Thymus (tissue), 11 donors: ENCODE measurements around the gene SMPD2. TPM values are rescaled to one million over a fixed set of nuclear protein-coding genes. Genes with fewer than 3 reads are reported as not detected.

ENCODE experiments used
- DNase-seq, 9 donors: peaks; one replicate each; pipeline ENCODE4 v3.0.0-alpha.2; 2013; ENCODE audit warnings: low spot score in 9 of 9, low read depth in 6 of 9, missing footprints in 1 of 9
- H3K27ac ChIP-seq, 2 donors: one replicate each; pipeline ENCODE4 v1.5.1; 2013; ENCODE audit warnings: control low read depth in 1 of 2, low read depth in 1 of 2, low read length in 1 of 2, mild to moderate bottlenecking in 1 of 2, moderate library complexity in 1 of 2
- H3K27me3 ChIP-seq, 2 donors: one replicate each; pipeline ENCODE4 v1.5.1; 2013; ENCODE audit warnings: low read length in 1 of 2; ENCODE audit not compliant: control insufficient read depth in 2 of 2, insufficient read depth in 1 of 2
- H3K36me3 ChIP-seq, 2 donors: one replicate each; pipeline ENCODE4 v1.5.1; 2013; ENCODE audit warnings: low read length in 1 of 2, mild to moderate bottlenecking in 1 of 2, moderate library complexity in 1 of 2; ENCODE audit not compliant: control insufficient read depth in 2 of 2, insufficient read depth in 2 of 2
- H3K4me1 ChIP-seq, 2 donors: one replicate each; pipeline ENCODE4 v1.5.1; 2013; ENCODE audit warnings: low read length in 2 of 2; ENCODE audit not compliant: control insufficient read depth in 2 of 2, insufficient read depth in 2 of 2
- H3K4me3 ChIP-seq, 2 donors: one replicate each; pipeline ENCODE4 v1.5.1; 2013; ENCODE audit warnings: low read length in 2 of 2, control low read depth in 1 of 2, mild to moderate bottlenecking in 1 of 2
- H3K9me3 ChIP-seq, 2 donors: one replicate each; pipeline ENCODE4 v1.5.1; 2013; ENCODE audit warnings: low read length in 1 of 2, mild to moderate bottlenecking in 1 of 2; ENCODE audit not compliant: control insufficient read depth in 2 of 2, insufficient read depth in 1 of 2
- WGBS: extraction: QIAGEN DNeasy Blood & Tissue Kit; methylation state at CpG from one replicate; pipeline ENCODE4 v1.1.7; 2013; 5-methylcytosine and 5-hydroxymethylcytosine counted together
- polyA plus RNA-seq: library from polyadenylated mRNA; stranded (reverse); fragments of 200-250 nt; gene quantifications from one replicate; pipeline ENCODE4 v1.2.3, GENCODE V29; 2013
- total RNA-seq: library from RNA; stranded (reverse); fragments of 120-200 nt; gene quantifications from one replicate; pipeline ENCODE4 v1.2.4, GENCODE V29; 2013
- donor health status: healthy.

Gene SMPD2
- total and polyA plus RNA-seq, 2 donors: 14.6 to 18.8 TPM

- no peak for DNase-seq
These were observed 43.2 kb downstream of the SMPD2 start for GRCh38 chr6:109483735-109484057.

GRCh38 chr6:109484122-109484521 lies 43.6 kb downstream of the SMPD2 start:
- Histone ChIP-seq H3K9me3 (no peaks in the 10 kb centered on the region), H3K4me1 (peaks cover 23 to 30% of the 10 kb centered on the region in 2 donors), H3K27me3 (no peaks in the 10 kb centered on the region), H3K36me3 (peaks cover 0 to 19% of the 10 kb centered on the region in 2 donors), H3K4me3 (peak overlapping the region in 1 of 2 donors; percentile 89), H3K27ac (no peak overlapping the region)
- no peak for DNase-seq
- WGBS: 92% methylated on average over 3 of the region's 3 CpGs

More at GRCh38 chr6:109483735-109484057, 43.2 kb downstream of the SMPD2 start:
- no peaks in the 10 kb centered on the region for H3K27me3 ChIP-seq
- peaks cover 23 to 31% of the 10 kb centered on the region in 2 donors for H3K4me1 ChIP-seq
- H3K36me3 ChIP-seq: peaks cover 0 to 19% of the 10 kb centered on the region in 2 donors
- H3K27ac ChIP-seq: no peak overlapping the region
- peak overlapping the region; percentile 42 to 89 for H3K4me3 ChIP-seq
- WGBS: 12% methylated on average over 6 of the region's 6 CpGs
- H3K9me3 ChIP-seq: no peaks in the 10 kb centered on the region

- Histone ChIP-seq H3K4me1 (peaks cover 16 to 20% of the 10 kb centered on the region in 2 donors), H3K27me3 (no peaks in the 10 kb centered on the region), H3K4me3 (no peak overlapping the region), H3K9me3 (no peaks in the 10 kb centered on the region), H3K36me3 (peaks cover 0 to 13% of the 10 kb centered on the region in 2 donors), H3K27ac (no peak overlapping the region)
- 98% methylated on average over 3 of the region's 3 CpGs for WGBS
- no peak for DNase-seq
These were observed 44.9 kb downstream of the SMPD2 start for GRCh38 chr6:109485266-109485935.

DNA sequence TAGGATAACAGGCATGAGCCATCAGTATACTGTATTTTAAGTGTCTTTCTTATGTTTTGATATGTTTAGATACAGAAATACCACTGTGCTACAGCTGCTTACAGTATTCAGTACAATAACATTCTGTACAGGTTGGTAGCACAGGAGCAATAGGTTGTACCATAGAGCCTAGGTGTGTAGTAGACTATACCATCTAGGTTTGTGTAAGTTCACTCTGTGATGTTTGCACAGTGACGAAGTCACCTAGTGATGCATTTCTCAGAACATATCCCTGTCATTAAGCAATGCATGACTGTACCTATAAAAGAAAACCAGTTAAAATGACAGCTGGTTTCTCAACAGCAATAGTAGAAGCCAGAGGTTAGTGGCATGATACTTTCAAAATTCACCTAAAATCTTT lies 45.5 kb downstream of the SMPD2 start:
- Histone ChIP-seq H3K4me3 (no peak overlapping the region), H3K36me3 (peaks cover 0 to 8% of the 10 kb centered on the region in 2 donors), H3K9me3 (no peaks in the 10 kb centered on the region), H3K4me1 (peaks cover 12 to 20% of the 10 kb centered on the region in 2 donors), H3K27me3 (no peaks in the 10 kb centered on the region), H3K27ac (no peak overlapping the region)
- 99% methylated on average over 1 of the region's 1 CpG for WGBS
- no peak for DNase-seq

- no peak for DNase-seq
- no peak overlapping the region for H3K27ac ChIP-seq
- H3K9me3 ChIP-seq: no peaks in the 10 kb centered on the region
- H3K4me3 ChIP-seq: no peak overlapping the region
- no peaks in the 10 kb centered on the region for H3K36me3 ChIP-seq
- no peaks in the 10 kb centered on the region for H3K27me3 ChIP-seq
- H3K4me1 ChIP-seq: peaks cover 8 to 16% of the 10 kb centered on the region in 2 donors
These were observed 47.5 kb downstream of the SMPD2 start for GRCh38 chr6:109488001-109488400.

- no peaks in the 10 kb centered on the region for H3K36me3 ChIP-seq
- H3K27me3 ChIP-seq: no peaks in the 10 kb centered on the region
- no peak overlapping the region for H3K27ac ChIP-seq
- peak in 1 of 9 donors; percentile 24 for DNase-seq
- H3K4me3 ChIP-seq: no peak overlapping the region
- 77% methylated on average over 2 of the region's 2 CpGs for WGBS
- H3K9me3 ChIP-seq: no peaks in the 10 kb centered on the region
- H3K4me1 ChIP-seq: peaks cover 8 to 16% of the 10 kb centered on the region in 2 donors
These were observed 50.2 kb downstream of the SMPD2 start for GRCh38 chr6:109490713-109491112.

GRCh38 chr6:109491207-109491938 lies 50.8 kb downstream of the SMPD2 start:
- H3K27me3 ChIP-seq: no peaks in the 10 kb centered on the region
- H3K36me3 ChIP-seq: no peaks in the 10 kb centered on the region
- H3K27ac ChIP-seq: peak overlapping the region in 1 of 2 donors; percentile 53
- peaks cover 8 to 16% of the 10 kb centered on the region in 2 donors for H3K4me1 ChIP-seq
- no peaks in the 10 kb centered on the region for H3K9me3 ChIP-seq
- 42% methylated on average over 5 of the region's 5 CpGs for WGBS
- peak in 5 of 9 donors; percentile 28 to 81 (median 56) for DNase-seq
- H3K4me3 ChIP-seq: no peak overlapping the region

Other genes with a start within 250 kb of the SMPD2 start
- 234 TPM for gene CD164, start 58.3 kb upstream of the SMPD2 start, total RNA-seq
- gene CD164, start 58.3 kb upstream of the SMPD2 start, polyA plus RNA-seq: 207 TPM
- gene PPIL6, start 96 bp upstream of the SMPD2 start, total RNA-seq: 1.3 TPM
- gene PPIL6, start 96 bp upstream of the SMPD2 start, polyA plus RNA-seq: 1.4 TPM
- gene MICAL1, start 15.0 kb downstream of the SMPD2 start, total RNA-seq: 27.6 TPM
- gene MICAL1, start 15.0 kb downstream of the SMPD2 start, polyA plus RNA-seq: 118 TPM
- gene ZBTB24, start 42.5 kb downstream of the SMPD2 start, total RNA-seq: 9.2 TPM
- gene ZBTB24, start 42.5 kb downstream of the SMPD2 start, polyA plus RNA-seq: 9.2 TPM